HG02759 (cell line): ENCODE results near the gene GLYATL1B.
"Not testable (repeated sequence)": the region's sequence is repeated elsewhere in the genome, so short reads cannot be mapped to it uniquely, and the experiment has no call there.

Experiments
- ATAC-seq: cut with Tn5 transposase; IDR thresholded peaks from one replicate; pipeline ENCODE4 v1.9.1; 2021; ENCODE audit warnings: mild to moderate bottlenecking, moderate library complexity; ENCODE audit not compliant: unreplicated experiment

Gene GLYATL1B

GRCh38 chr11:59086007-59086406 is at the start of gene GLYATL1B:
GLYATL1B (plus strand) TSS chr11:59086307; CDS start chr11:59086307, 0 bp downstream.
- not testable (repeated sequence) for ATAC-seq

- not testable (repeated sequence) for ATAC-seq
Observed at GRCh38 chr11:59036542-59036941, 49.6 kb upstream of the GLYATL1B start.

GRCh38 chr11:59037434-59037833 is 48.7 kb upstream of the GLYATL1B start:
- ATAC-seq = not testable (repeated sequence)

- ATAC-seq = no peak
Observed at GRCh38 chr11:59040607-59041006, 45.5 kb upstream of the GLYATL1B start.

GRCh38 chr11:59051383-59051782 is 34.7 kb upstream of the GLYATL1B start:
- peak; percentile 82 for ATAC-seq

- not testable (repeated sequence) for ATAC-seq
Observed at GRCh38 chr11:59052355-59052754, 33.8 kb upstream of the GLYATL1B start.

- ATAC-seq = peak; percentile 60
Observed at GRCh38 chr11:59053387-59053786, 32.7 kb upstream of the GLYATL1B start.

- ATAC-seq = peak; percentile 91
Observed at GRCh38 chr11:59058120-59059033, 27.7 kb upstream of the GLYATL1B start.

GRCh38 chr11:59060096-59060495 is 26.0 kb upstream of the GLYATL1B start:
- ATAC-seq = not testable (repeated sequence)

- no peak for ATAC-seq
Observed at GRCh38 chr11:59062602-59063529, 23.2 kb upstream of the GLYATL1B start.

- not testable (repeated sequence) for ATAC-seq
Observed at GRCh38 chr11:59063996-59064727, 21.9 kb upstream of the GLYATL1B start.

- ATAC-seq = no peak
Observed at GRCh38 chr11:59069087-59069486, 17.0 kb upstream of the GLYATL1B start.

GRCh38 chr11:59076876-59077571 is 9.1 kb upstream of the GLYATL1B start:
- ATAC-seq = peak; percentile 88

GRCh38 chr11:59078435-59078834 is 7.7 kb upstream of the GLYATL1B start:
- ATAC-seq = no peak

- ATAC-seq = no peak
Observed at GRCh38 chr11:59079086-59079485, 7.0 kb upstream of the GLYATL1B start.

GRCh38 chr11:59080421-59080820 is 5.7 kb upstream of the GLYATL1B start:
- ATAC-seq = not testable (repeated sequence)

GRCh38 chr11:59081430-59082020 is 4.6 kb upstream of the GLYATL1B start:
- ATAC-seq = not testable (repeated sequence)

- no peak for ATAC-seq
Observed at GRCh38 chr11:59088162-59088561, 2.1 kb downstream of the GLYATL1B start.

- not testable (repeated sequence) for ATAC-seq
Observed at GRCh38 chr11:59093576-59093975, 7.5 kb downstream of the GLYATL1B start.

- ATAC-seq = peak; percentile 72
Observed at GRCh38 chr11:59095225-59095624, 9.1 kb downstream of the GLYATL1B start.
